ENCODE results near the gene MYO3B.

DNA sequence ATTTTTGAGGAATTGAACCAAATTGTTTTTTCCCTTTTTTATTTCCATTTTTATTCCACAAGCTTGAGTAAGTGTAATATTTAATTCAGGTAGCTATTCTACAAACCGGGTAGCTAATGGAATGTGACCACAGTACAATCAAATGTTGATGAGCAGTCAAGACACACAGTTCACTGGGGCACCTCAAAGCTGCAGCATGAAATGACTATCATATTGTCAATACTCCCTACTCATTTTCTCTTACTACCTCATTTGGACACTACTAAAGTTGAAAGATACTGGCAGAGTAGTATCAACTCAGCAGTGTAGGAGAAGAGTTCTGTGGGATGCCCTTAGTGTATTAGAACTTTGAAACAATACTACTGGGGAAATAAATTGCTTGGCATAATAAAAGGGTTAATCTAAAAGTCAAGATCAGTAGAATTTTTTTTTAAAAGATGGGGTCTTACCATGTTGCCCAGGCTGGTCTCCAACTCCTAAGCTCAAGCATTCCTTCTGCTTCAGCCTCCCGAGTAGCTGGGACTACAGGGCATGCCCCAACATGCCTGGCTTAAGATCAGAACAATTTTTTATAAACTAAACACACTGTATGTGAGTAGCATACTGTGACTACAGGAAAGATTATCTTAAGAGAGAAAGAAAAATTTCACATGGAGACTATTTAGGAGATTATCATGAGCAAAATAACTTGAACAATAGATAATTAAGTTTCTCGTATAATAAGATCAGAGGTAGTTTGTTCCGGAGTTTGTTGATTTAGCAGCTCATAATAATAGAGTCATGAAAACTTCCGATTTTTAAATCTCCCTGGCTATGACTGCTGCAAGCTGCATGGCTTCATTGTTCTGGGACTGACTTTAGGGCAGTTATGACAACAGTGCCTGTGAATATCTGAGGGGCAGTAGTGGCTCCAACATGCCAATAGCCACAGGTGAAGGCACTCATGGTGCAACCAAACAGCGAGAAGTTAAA, 43.7 kb downstream of the MYO3B start:
- TF ChIP-seq POLR2A (IDR thresholded peaks at IDR 0.05; ENCODE audit: low read length) (no peak), MAZ (IDR thresholded peaks at IDR 0.05; ENCODE audit: borderline replicate concordance, low read depth, low read length) (no peak)
- TF ChIP-seq, protein P1, sequence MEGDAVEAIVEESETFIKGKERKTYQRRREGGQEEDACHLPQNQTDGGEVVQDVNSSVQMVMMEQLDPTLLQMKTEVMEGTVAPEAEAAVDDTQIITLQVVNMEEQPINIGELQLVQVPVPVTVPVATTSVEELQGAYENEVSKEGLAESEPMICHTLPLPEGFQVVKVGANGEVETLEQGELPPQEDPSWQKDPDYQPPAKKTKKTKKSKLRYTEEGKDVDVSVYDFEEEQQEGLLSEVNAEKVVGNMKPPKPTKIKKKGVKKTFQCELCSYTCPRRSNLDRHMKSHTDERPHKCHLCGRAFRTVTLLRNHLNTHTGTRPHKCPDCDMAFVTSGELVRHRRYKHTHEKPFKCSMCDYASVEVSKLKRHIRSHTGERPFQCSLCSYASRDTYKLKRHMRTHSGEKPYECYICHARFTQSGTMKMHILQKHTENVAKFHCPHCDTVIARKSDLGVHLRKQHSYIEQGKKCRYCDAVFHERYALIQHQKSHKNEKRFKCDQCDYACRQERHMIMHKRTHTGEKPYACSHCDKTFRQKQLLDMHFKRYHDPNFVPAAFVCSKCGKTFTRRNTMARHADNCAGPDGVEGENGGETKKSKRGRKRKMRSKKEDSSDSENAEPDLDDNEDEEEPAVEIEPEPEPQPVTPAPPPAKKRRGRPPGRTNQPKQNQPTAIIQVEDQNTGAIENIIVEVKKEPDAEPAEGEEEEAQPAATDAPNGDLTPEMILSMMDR (IDR thresholded peaks at IDR 0.05) = no peak
